SK-N-SH treated with all-trans-retinoic acid at 6 μM for 48 hours (cell line): ENCODE measurements around the gene THSD7A.

Experiments used
- BACH2 ChIP-seq: fragments of 250-450 bp; sonication (Bioruptor Pico); IDR thresholded peaks from 2 replicates; pipeline ENCODE4 v1.9.0; 2021; ENCODE audit warnings: mild to moderate bottlenecking, borderline replicate concordance
- GLIS3 ChIP-seq: fragments of 250-450 bp; sonication (Bioruptor Pico); IDR thresholded peaks from 2 replicates; pipeline ENCODE4 v1.5.0; 2020; ENCODE audit warnings: mild to moderate bottlenecking, moderate library complexity
- ISL1 ChIP-seq: fragments of 250-450 bp; sonication (Bioruptor Pico); IDR thresholded peaks from 2 replicates; pipeline ENCODE4 v2.1.2; 2022; ENCODE audit warnings: mild to moderate bottlenecking, moderate library complexity
- PATZ1 ChIP-seq: fragments of 250-450 bp; sonication (Bioruptor Pico); IDR thresholded peaks from 2 replicates; pipeline ENCODE4 v1.8.0; 2020; ENCODE audit warnings: mild to moderate bottlenecking, moderate library complexity, borderline replicate concordance
- SNAI2 ChIP-seq: fragments of 250-450 bp; sonication (Bioruptor Pico); IDR thresholded peaks from 2 replicates; pipeline ENCODE4 v1.5.0; 2020; ENCODE audit warnings: mild to moderate bottlenecking, moderate library complexity
- ZFP30 ChIP-seq: fragments of 450-650 bp; formaldehyde crosslinking; IDR thresholded peaks from 2 replicates; pipeline ENCODE4 v1.5.0; 2022; ENCODE audit warnings: mild to moderate bottlenecking, moderate library complexity
- ZNF70 ChIP-seq: fragments of 450-650 bp; formaldehyde crosslinking; IDR thresholded peaks from 2 replicates; pipeline ENCODE4 v1.5.0; 2020; ENCODE audit warnings: mild to moderate bottlenecking, moderate library complexity

- TF ChIP-seq ZNF70 (CRISPR knock-in tag): no peak
- no peak for TF ChIP-seq BACH2 (CRISPR knock-in tag)
- no peak for TF ChIP-seq SNAI2 (CRISPR knock-in tag)
- TF ChIP-seq ISL1: no peak
- no peak for TF ChIP-seq PATZ1
- no peak for TF ChIP-seq GLIS3 (CRISPR knock-in tag)
- TF ChIP-seq ZFP30 (CRISPR knock-in tag): no peak
Measured at GRCh38 chr7:11541330-11541729, 290.7 kb downstream of the THSD7A start.
